Endothelial cell of umbilical vein (primary cell): Measurements from ENCODE around the gene CSNK2A3.

Experiments
- EZH2 ChIP-seq: IDR thresholded peaks from 2 replicates; pipeline ENCODE4 v1.6.1; 2012; ENCODE audit warnings: borderline replicate concordance, low read depth, mild to moderate bottlenecking, moderate library complexity, low read length, inconsistent platforms; ENCODE audit not compliant: severe bottlenecking
- TF ChIP-seq, protein P1 (sequence below), 2 donors: IDR thresholded peaks; 1 replicate in 1 of 2; 2 replicates in 1 of 2; pipeline ENCODE4 v1.5.1; 2011; ENCODE audit warnings: low read length in 2 of 2, mild to moderate bottlenecking in 2 of 2, moderate library complexity in 2 of 2, control low read depth in 1 of 2, inconsistent platforms in 1 of 2, low read depth in 1 of 2; ENCODE audit not compliant: insufficient read depth in 1 of 2; ENCODE audit errors: extremely low read depth in 1 of 2

GRCh38 chr11:11382858-11383532 is 29.9 kb upstream of the CSNK2A3 start:
- TF ChIP-seq EZH2 = no peak
- TF ChIP-seq, protein P1, sequence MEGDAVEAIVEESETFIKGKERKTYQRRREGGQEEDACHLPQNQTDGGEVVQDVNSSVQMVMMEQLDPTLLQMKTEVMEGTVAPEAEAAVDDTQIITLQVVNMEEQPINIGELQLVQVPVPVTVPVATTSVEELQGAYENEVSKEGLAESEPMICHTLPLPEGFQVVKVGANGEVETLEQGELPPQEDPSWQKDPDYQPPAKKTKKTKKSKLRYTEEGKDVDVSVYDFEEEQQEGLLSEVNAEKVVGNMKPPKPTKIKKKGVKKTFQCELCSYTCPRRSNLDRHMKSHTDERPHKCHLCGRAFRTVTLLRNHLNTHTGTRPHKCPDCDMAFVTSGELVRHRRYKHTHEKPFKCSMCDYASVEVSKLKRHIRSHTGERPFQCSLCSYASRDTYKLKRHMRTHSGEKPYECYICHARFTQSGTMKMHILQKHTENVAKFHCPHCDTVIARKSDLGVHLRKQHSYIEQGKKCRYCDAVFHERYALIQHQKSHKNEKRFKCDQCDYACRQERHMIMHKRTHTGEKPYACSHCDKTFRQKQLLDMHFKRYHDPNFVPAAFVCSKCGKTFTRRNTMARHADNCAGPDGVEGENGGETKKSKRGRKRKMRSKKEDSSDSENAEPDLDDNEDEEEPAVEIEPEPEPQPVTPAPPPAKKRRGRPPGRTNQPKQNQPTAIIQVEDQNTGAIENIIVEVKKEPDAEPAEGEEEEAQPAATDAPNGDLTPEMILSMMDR (IDR thresholded peaks at IDR 0.05; ENCODE audit: extremely low read depth in 1 of 2, insufficient read depth in 1 of 2, low read depth in 1 of 2, low read length in 2 of 2) = no peak
